DOHH2 (cell line): ENCODE results near the gene CD160.

Source experiments
- H3F3A ChIP-seq: fragments of 200-600 bp; sonication (generic), shearing (Covaris generic); 2 replicates; pipeline ENCODE4 v1.6.0; 2016; ENCODE audit warnings: antibody characterized with exemption, mild to moderate bottlenecking; ENCODE audit not compliant: control insufficient read depth, insufficient read depth
- H3K27ac ChIP-seq: fragments of 200-600 bp; sonication (generic); 2 replicates; pipeline ENCODE4 v1.5.1; 2014; ENCODE audit warnings: low read depth, mild to moderate bottlenecking, low read length, moderate library complexity
- H3K27me3 ChIP-seq: fragments of 200-600 bp; sonication (generic); 2 replicates; pipeline ENCODE4 v1.6.1; 2014; ENCODE audit warnings: mild to moderate bottlenecking, low read length, mixed read lengths; ENCODE audit not compliant: control insufficient read depth
- H3K36me3 ChIP-seq: fragments of 200-600 bp; sonication (generic); 2 replicates; pipeline ENCODE4 v1.6.1; 2014; ENCODE audit warnings: mild to moderate bottlenecking, low read length, moderate library complexity, mixed read lengths; ENCODE audit not compliant: control insufficient read depth
- H3K4me1 ChIP-seq: fragments of 200-600 bp; sonication (generic); 2 replicates; pipeline ENCODE4 v1.6.1; 2014; ENCODE audit warnings: mild to moderate bottlenecking, low read length, mixed read lengths; ENCODE audit not compliant: control insufficient read depth
- H3K4me2 ChIP-seq: fragments of 200-600 bp; sonication (generic); 2 replicates; pipeline ENCODE4 v1.6.0; 2014; ENCODE audit warnings: mild to moderate bottlenecking, low read length, moderate library complexity
- H3K4me3 ChIP-seq: fragments of 200-600 bp; sonication (generic); 2 replicates; pipeline ENCODE4 v1.5.1; 2014; ENCODE audit warnings: mild to moderate bottlenecking, low read length, mixed read lengths
- H3K79me2 ChIP-seq: fragments of 200-600 bp; sonication (generic); 2 replicates; pipeline ENCODE4 v1.6.1; 2014; ENCODE audit warnings: mild to moderate bottlenecking, low read length, mixed read lengths; ENCODE audit not compliant: control insufficient read depth
- H3K9me2 ChIP-seq: fragments of 200-600 bp; sonication (generic); replicated peaks from 2 replicates; pipeline ENCODE4 v1.6.1; 2014; ENCODE audit warnings: mild to moderate bottlenecking, low read length, mixed read lengths; ENCODE audit not compliant: control insufficient read depth
- H3K9me3 ChIP-seq: fragments of 200-600 bp; sonication (generic); 2 replicates; pipeline ENCODE4 v1.6.1; 2014; ENCODE audit warnings: antibody characterized with exemption, low read length, mixed read lengths; ENCODE audit not compliant: control insufficient read depth, insufficient read depth
- H4K20me1 ChIP-seq: fragments of 200-600 bp; sonication (generic); 2 replicates; pipeline ENCODE4 v1.6.0; 2014; ENCODE audit warnings: low read depth, mild to moderate bottlenecking, antibody characterized with exemption, low read length, moderate library complexity; ENCODE audit not compliant: control insufficient read depth, insufficient read depth
- EZH2phosphoT487 ChIP-seq: fragments of 200-600 bp; sonication (generic); IDR thresholded peaks from 2 replicates; pipeline ENCODE4 v1.6.1; 2017; ENCODE audit warnings: borderline replicate concordance, mild to moderate bottlenecking, antibody characterized with exemption, low read length, moderate library complexity, mixed read lengths
- TF ChIP-seq, protein P1 (sequence below): fragments of 200-600 bp; sonication (generic); IDR thresholded peaks from one replicate; pipeline ENCODE4 v1.5.1; 2014; ENCODE audit warnings: antibody characterized with exemption, mild to moderate bottlenecking, low read depth, low read length; ENCODE audit not compliant: poor library complexity, severe bottlenecking

Gene CD160

DNA sequence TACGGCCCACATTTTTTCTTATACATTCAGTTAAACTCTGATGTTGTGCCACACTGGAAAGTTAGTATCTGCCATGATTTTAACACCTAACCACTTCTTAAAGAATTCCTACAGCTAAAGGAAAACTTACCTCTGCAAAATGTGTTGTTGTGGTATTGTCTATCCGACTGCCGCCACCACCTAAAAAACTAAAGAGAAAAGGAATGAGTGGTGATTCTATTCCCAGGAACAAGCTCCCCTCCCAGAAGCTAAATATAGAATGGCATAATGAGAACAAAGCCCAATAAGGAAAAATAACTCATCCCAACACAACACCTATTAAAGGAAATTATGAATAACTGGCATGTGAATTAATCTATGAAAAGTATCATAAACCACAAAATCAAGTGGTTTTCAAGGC lies 65.1 kb downstream of the CD160 start:
- Histone ChIP-seq H3K9me2 (no peaks in the 10 kb centered on the region), H3K27me3 (no peaks in the 10 kb centered on the region), H3K4me2 (no peak overlapping the region), H3F3A (no peaks in the 10 kb centered on the region), H3K4me3 (no peak overlapping the region), H3K36me3 (peaks cover 29% of the 10 kb centered on the region), H3K9me3 (no peaks in the 10 kb centered on the region), H4K20me1 (no peaks in the 10 kb centered on the region), H3K4me1 (no peaks in the 10 kb centered on the region), H3K27ac (no peak overlapping the region), H3K79me2 (0 out of 2 replicates have a peak, but pooled peaks cover 3% of the 10 kb centered on the region)
- no peak for TF ChIP-seq EZH2phosphoT487
- TF ChIP-seq, protein P1, sequence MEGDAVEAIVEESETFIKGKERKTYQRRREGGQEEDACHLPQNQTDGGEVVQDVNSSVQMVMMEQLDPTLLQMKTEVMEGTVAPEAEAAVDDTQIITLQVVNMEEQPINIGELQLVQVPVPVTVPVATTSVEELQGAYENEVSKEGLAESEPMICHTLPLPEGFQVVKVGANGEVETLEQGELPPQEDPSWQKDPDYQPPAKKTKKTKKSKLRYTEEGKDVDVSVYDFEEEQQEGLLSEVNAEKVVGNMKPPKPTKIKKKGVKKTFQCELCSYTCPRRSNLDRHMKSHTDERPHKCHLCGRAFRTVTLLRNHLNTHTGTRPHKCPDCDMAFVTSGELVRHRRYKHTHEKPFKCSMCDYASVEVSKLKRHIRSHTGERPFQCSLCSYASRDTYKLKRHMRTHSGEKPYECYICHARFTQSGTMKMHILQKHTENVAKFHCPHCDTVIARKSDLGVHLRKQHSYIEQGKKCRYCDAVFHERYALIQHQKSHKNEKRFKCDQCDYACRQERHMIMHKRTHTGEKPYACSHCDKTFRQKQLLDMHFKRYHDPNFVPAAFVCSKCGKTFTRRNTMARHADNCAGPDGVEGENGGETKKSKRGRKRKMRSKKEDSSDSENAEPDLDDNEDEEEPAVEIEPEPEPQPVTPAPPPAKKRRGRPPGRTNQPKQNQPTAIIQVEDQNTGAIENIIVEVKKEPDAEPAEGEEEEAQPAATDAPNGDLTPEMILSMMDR, result no peak

DNA sequence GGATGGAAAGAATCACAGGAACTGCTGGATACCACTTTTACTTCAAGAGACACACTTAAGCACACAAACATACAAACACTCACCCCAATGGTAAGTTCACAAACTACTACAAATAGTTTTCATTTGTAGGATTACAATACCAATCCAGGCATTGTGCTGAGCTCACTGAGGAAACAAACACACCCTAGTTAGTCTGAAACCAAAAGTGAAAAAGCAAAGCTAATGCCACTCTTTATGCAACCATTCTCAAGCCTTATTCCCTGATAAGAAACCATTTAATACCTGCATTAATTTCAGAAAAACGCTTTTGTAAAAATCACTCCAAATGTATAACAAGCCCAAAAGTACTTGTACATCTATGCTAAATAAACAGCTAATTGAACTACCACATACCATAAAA lies 66.2 kb downstream of the CD160 start:
- no peaks in the 10 kb centered on the region for H3K27me3 ChIP-seq
- H3K4me3 ChIP-seq, result no peak overlapping the region
- H4K20me1 ChIP-seq, result no peaks in the 10 kb centered on the region
- H3K9me3 ChIP-seq, result no peaks in the 10 kb centered on the region
- no peaks in the 10 kb centered on the region for H3K9me2 ChIP-seq
- H3K79me2 ChIP-seq, result 0 out of 2 replicates have a peak, but pooled peaks cover 3% of the 10 kb centered on the region
- H3K36me3 ChIP-seq, result peaks cover 29% of the 10 kb centered on the region
- no peaks in the 10 kb centered on the region for H3F3A ChIP-seq
- no peaks in the 10 kb centered on the region for H3K4me1 ChIP-seq
- no peak overlapping the region for H3K4me2 ChIP-seq
- TF ChIP-seq EZH2phosphoT487, result no peak
- TF ChIP-seq, protein P1, result no peak
- H3K27ac ChIP-seq, result no peak overlapping the region

DNA sequence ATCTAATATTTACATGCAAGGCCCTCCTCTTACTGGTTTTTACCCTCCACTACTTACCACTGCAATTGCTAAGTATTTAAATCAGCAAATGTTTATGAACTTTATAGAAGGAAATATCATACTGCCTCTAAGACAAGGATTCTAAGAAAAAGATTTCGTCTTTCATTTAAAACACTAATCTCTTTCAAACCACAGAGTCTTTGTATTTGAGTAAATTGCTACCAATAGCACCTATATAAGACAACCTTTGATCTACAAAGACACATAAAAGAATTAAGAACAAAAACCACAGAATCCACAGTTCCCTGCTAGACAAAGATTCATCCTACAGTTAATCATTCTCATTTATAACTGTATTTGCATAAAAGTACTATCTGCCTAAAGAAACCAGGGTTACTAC lies 67.0 kb downstream of the CD160 start:
- H3K79me2 ChIP-seq, result 0 out of 2 replicates have a peak, but pooled peaks cover 3% of the 10 kb centered on the region
- H3K4me3 ChIP-seq, result no peak overlapping the region

More for the DNA sequence above, 67.0 kb downstream of the CD160 start:
- Histone ChIP-seq H3K9me3 (no peaks in the 10 kb centered on the region), H4K20me1 (no peaks in the 10 kb centered on the region), H3K4me2 (no peak overlapping the region), H3F3A (no peaks in the 10 kb centered on the region), H3K4me1 (no peaks in the 10 kb centered on the region), H3K9me2 (no peaks in the 10 kb centered on the region), H3K27ac (no peak overlapping the region), H3K27me3 (no peaks in the 10 kb centered on the region), H3K36me3 (peaks cover 26% of the 10 kb centered on the region)
- TF ChIP-seq, protein P1, result no peak
- TF ChIP-seq EZH2phosphoT487, result no peak
